Peyer's patch (tissue), 4 donors: Measurements from ENCODE around the gene C17orf100. TPM values are rescaled to one million over a fixed set of nuclear protein-coding genes. Genes with fewer than 3 reads are reported as not detected.

Experiments used
- DNase-seq, 3 donors: peaks; one replicate each; pipeline ENCODE4 v3.0.0-alpha.2; 2017 to 2019
- H3K27ac ChIP-seq, 4 donors: fragments of 200-600 bp; sonication (generic); one replicate each; pipeline ENCODE4 v1.5.1; 2016 to 2019
- H3K27me3 ChIP-seq, 2 donors: fragments of 200-600 bp; sonication (generic); one replicate each; pipeline ENCODE4 v1.5.1; 2019
- H3K36me3 ChIP-seq, 3 donors: fragments of 200-600 bp; sonication (generic); one replicate each; pipeline ENCODE4 v1.5.1; 2016 to 2019
- H3K4me1 ChIP-seq, 4 donors: fragments of 200-600 bp; sonication (generic); one replicate each; pipeline ENCODE4 v1.5.1; 2016 to 2019
- H3K4me3 ChIP-seq, 4 donors: fragments of 200-600 bp; sonication (generic); 1 replicate in 3 of 4; 2 replicates in 1 of 4; pipeline ENCODE4 v1.5.1; 2016 to 2019; ENCODE audit warnings: mild to moderate bottlenecking in 1 of 4
- H3K9me3 ChIP-seq, 4 donors: fragments of 200-600 bp; sonication (generic); one replicate each; pipeline ENCODE4 v1.5.1; 2016 to 2019; ENCODE audit warnings: mild to moderate bottlenecking in 1 of 4
- POLR2A ChIP-seq, 2 donors: fragments of 450-650 bp; IDR thresholded peaks; one replicate each; pipeline ENCODE4 v1.5.1; 2017; ENCODE audit warnings: antibody characterized with exemption in 2 of 2, mild to moderate bottlenecking in 2 of 2, moderate library complexity in 2 of 2
- total RNA-seq, 4 donors: library from RNA; depleted of rRNA; stranded (reverse); fragments of >200 nt; gene quantifications; one replicate each; pipeline ENCODE4 v1.1.0, GENCODE V29; 2016
- TF ChIP-seq, protein P1 (sequence below), 6 experiments: fragments of 450-650 bp in 4 of 6; fragments of 200-600 bp in 2 of 6; sonication (generic) in 1 of 6; IDR thresholded peaks; one replicate each; pipeline ENCODE4 v1.5.1; 2017 to 2019; ENCODE audit warnings: antibody characterized with exemption in 6 of 6, mild to moderate bottlenecking in 3 of 6, moderate library complexity in 1 of 6

C17orf100 gene
- total RNA-seq: 10 to 100 TPM in 1 of 4 donors, 1 to 10 TPM in 3; 2.3 to 16.5 (median 3.1) TPM

DNA sequence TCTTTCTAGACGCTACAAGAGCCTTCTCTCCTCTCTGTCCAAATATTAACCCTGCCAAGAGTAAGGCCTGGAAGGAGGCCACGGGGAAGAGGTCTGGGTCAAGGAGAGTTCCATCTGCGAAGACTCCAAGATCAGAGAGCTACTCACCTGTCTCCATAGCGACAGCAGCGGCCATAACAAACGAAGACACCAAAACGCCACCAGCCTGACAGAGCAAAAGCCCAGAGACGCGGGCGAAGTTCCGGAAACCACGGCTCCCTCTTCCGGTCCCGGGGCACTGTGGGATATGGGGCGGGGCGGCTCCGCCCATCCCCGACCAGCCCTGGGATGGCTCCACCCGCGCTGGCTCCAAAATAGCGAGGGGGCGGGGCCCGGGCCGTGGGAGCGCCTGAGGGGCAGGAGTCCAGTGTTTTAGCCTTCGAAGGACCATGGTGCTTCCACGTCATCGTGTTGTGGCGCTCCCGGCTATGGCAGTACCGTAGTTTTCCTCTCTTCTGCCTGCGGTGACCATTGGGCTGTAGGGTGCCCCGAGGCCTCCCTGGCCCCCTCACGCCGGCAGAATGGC, at the start of gene C17orf100, which contains the start of gene MED31:
Gene C17orf100 (plus strand): TSS at position 409 of the 565 bp plus-strand sequence. CDS start 152 bp downstream, at position 561.
Gene MED31 (minus strand): TSS at position 252 of the 565 bp plus-strand sequence. CDS start 77 bp downstream, at position 175.
- Histone ChIP-seq H3K4me3 (peak within 1 kb of the TSS; percentile 56 to 68 (median 60)), H3K27ac (peak within 1 kb of the TSS; percentile 77 to 87 (median 84)), H3K4me1 (peaks cover 0 to 20% (median 8%) of the 10 kb centered on the region in 4 donors), H3K9me3 (no peaks in the 10 kb centered on the region), H3K36me3 (no peaks in the 10 kb centered on the region), H3K27me3 (no peaks in the 10 kb centered on the region)
- peak; percentile 45 to 65 for TF ChIP-seq POLR2A (IDR thresholded peaks at IDR 0.05)
- TF ChIP-seq, protein P1, sequence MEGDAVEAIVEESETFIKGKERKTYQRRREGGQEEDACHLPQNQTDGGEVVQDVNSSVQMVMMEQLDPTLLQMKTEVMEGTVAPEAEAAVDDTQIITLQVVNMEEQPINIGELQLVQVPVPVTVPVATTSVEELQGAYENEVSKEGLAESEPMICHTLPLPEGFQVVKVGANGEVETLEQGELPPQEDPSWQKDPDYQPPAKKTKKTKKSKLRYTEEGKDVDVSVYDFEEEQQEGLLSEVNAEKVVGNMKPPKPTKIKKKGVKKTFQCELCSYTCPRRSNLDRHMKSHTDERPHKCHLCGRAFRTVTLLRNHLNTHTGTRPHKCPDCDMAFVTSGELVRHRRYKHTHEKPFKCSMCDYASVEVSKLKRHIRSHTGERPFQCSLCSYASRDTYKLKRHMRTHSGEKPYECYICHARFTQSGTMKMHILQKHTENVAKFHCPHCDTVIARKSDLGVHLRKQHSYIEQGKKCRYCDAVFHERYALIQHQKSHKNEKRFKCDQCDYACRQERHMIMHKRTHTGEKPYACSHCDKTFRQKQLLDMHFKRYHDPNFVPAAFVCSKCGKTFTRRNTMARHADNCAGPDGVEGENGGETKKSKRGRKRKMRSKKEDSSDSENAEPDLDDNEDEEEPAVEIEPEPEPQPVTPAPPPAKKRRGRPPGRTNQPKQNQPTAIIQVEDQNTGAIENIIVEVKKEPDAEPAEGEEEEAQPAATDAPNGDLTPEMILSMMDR (IDR thresholded peaks at IDR 0.05): no peak
- DNase-seq: peak; percentile 93 to 98 (median 98)

DNA sequence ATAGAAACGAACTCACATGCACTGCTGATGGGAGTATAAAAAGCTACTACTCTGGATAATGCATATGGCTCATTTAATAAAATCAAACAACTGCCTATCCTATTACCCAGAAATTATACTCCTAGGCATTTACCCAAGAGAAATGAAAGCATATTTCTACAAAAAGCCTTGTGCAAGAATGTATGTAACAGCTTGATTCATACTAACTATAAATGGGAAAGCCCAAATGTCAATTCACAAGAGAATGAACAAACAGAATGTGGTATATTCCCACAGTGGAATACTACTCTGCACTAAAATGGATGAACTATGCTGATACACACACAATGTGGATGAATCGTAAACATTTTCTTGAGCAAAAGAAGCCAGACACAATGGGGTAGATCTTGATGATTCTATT, 49.4 kb upstream of the C17orf100 start:
- Histone ChIP-seq H3K27ac (no peak overlapping the region), H3K4me1 (peaks cover 0 to 17% (median 0%) of the 10 kb centered on the region in 4 donors), H3K9me3 (no peaks in the 10 kb centered on the region), H3K36me3 (peaks cover 0 to 38% (median 0%) of the 10 kb centered on the region in 3 donors), H3K27me3 (no peaks in the 10 kb centered on the region), H3K4me3 (no peak overlapping the region)
- TF ChIP-seq, protein P1 (IDR thresholded peaks at IDR 0.05): no peak
- no peak for TF ChIP-seq POLR2A (IDR thresholded peaks at IDR 0.05)
- no peak for DNase-seq

GRCh38 chr17:6603744-6604325, 47.7 kb upstream of the C17orf100 start:
- no peak for TF ChIP-seq POLR2A (IDR thresholded peaks at IDR 0.05)
- TF ChIP-seq, protein P1 (IDR thresholded peaks at IDR 0.05): no peak
- H3K9me3 ChIP-seq: no peaks in the 10 kb centered on the region
- H3K4me1 ChIP-seq: peaks cover 0 to 6% (median 0%) of the 10 kb centered on the region in 4 donors
- H3K36me3 ChIP-seq: peaks cover 0 to 50% (median 0%) of the 10 kb centered on the region in 3 donors
- no peaks in the 10 kb centered on the region for H3K27me3 ChIP-seq
- H3K4me3 ChIP-seq: no peak overlapping the region
- H3K27ac ChIP-seq: no peak overlapping the region
- no peak for DNase-seq

DNA sequence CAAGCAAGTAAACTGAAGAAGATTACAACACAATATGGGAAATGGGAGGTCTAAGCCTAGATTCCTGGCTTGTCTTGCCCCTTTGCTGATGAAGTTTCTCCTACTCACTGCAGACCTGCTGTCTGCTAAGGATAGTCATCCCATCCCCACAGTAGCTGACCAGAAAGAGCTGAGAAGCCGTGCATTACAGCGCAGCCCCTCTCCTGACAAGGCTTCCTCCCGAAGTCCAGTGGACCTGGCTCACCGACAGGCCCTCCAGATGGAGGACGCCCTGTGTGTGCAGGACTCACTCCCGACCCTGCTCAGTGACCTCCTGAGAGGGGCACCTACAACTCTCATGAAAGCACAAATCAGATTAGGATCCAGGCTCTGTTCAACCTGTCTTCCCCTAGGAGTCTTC, 46.4 kb upstream of the C17orf100 start:
- no peaks in the 10 kb centered on the region for H3K4me1 ChIP-seq
- TF ChIP-seq, protein P1 (IDR thresholded peaks at IDR 0.05): no peak
- no peak for TF ChIP-seq POLR2A (IDR thresholded peaks at IDR 0.05)
- no peak overlapping the region for H3K4me3 ChIP-seq
- H3K27ac ChIP-seq: no peak overlapping the region
- no peaks in the 10 kb centered on the region for H3K27me3 ChIP-seq
- no peak for DNase-seq
- no peaks in the 10 kb centered on the region for H3K9me3 ChIP-seq
- peaks cover 0 to 64% (median 0%) of the 10 kb centered on the region in 3 donors for H3K36me3 ChIP-seq

GRCh38 chr17:6608321-6608720, 43.2 kb upstream of the C17orf100 start:
- no peaks in the 10 kb centered on the region for H3K27me3 ChIP-seq
- H3K27ac ChIP-seq: no peak overlapping the region
- H3K4me1 ChIP-seq: no peaks in the 10 kb centered on the region
- no peaks in the 10 kb centered on the region for H3K9me3 ChIP-seq
- TF ChIP-seq POLR2A (IDR thresholded peaks at IDR 0.05): no peak
- no peak overlapping the region for H3K4me3 ChIP-seq
- DNase-seq: no peak
- peaks cover 0 to 60% (median 0%) of the 10 kb centered on the region in 3 donors for H3K36me3 ChIP-seq

GRCh38 chr17:6610011-6610410, 41.6 kb upstream of the C17orf100 start:
- Histone ChIP-seq H3K4me3 (no peak overlapping the region), H3K9me3 (no peaks in the 10 kb centered on the region), H3K27me3 (no peaks in the 10 kb centered on the region), H3K4me1 (no peaks in the 10 kb centered on the region), H3K36me3 (peaks cover 0 to 64% (median 0%) of the 10 kb centered on the region in 3 donors), H3K27ac (no peak overlapping the region)
- TF ChIP-seq, protein P1 (IDR thresholded peaks at IDR 0.05): no peak
- no peak for TF ChIP-seq POLR2A (IDR thresholded peaks at IDR 0.05)
- no peak for DNase-seq
